HG03439 (cell line): ENCODE measurements around the gene SLC25A41.
"Not testable (repeated sequence)": the region's sequence is repeated elsewhere in the genome, so short reads cannot be mapped to it uniquely, and the experiment has no call there.

Experiments
- ATAC-seq: cut with Tn5 transposase; IDR thresholded peaks from one replicate; pipeline ENCODE4 v1.9.1; 2021; ENCODE audit warnings: mild to moderate bottlenecking, moderate library complexity; ENCODE audit not compliant: unreplicated experiment

The SLC25A41 gene

DNA sequence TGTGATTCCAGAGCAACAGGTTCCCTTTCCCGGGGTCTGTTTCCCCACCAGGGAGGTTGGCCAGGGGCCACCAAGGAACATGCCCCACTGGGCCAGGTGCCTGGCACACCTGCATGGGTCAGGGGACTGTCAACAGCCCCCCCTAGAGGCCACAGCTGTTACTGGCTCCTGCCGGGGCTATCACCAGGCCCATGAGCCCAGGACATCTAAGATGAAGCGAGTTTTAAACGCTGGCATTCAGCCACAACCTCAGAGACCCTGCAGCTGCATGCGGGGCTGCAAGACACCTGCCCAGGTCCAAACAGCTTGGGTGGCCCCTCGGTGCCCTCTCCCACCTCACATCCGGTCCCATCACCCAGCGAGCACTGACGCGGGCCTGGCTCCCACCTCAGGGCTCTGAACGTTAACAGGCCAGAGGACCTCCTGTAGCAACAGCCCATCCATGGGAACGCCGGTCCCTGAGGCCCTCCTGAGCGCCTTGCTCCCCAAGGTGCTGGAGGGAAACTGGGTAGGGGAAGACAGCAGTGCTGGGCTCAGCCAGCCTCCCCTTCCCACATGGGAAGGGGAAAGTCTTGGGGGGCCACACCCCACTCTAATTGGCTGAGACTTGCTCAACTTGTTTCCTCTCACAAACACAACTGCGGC, 21.0 kb downstream of the SLC25A41 start:
- ATAC-seq: no peak

GRCh38 chr19:6412061-6412446, 21.5 kb downstream of the SLC25A41 start:
- ATAC-seq: no peak

- no peak for ATAC-seq
Observed at GRCh38 chr19:6409346-6409745, 24.2 kb downstream of the SLC25A41 start.

GRCh38 chr19:6406401-6406800, 27.2 kb downstream of the SLC25A41 start:
- no peak for ATAC-seq

GRCh38 chr19:6402837-6403608, 30.5 kb downstream of the SLC25A41 start:
- no peak for ATAC-seq

DNA sequence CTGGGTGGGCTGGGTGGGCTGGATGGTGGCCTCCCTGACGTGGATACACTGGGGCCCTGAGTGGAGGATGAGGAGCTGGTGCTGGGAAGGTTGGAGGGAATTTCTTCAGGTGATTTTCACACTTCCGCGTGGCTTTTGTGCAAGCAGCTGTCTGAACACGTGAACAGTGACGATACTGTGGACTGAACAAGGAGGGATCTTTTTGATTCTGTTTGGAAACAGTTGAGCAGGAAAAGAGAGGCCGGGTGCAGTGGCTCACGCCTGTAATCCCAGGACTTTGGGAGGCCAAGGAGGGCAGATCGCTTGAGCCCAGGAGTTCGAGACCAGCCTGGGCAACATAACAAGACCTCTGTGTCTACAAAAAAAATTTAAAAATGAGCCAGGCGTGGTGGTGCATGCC, 31.5 kb downstream of the SLC25A41 start:
- ATAC-seq: no peak

GRCh38 chr19:6400062-6400944, 33.3 kb downstream of the SLC25A41 start:
- not testable (repeated sequence) for ATAC-seq

GRCh38 chr19:6396305-6396704, 37.3 kb downstream of the SLC25A41 start:
- no peak for ATAC-seq

DNA sequence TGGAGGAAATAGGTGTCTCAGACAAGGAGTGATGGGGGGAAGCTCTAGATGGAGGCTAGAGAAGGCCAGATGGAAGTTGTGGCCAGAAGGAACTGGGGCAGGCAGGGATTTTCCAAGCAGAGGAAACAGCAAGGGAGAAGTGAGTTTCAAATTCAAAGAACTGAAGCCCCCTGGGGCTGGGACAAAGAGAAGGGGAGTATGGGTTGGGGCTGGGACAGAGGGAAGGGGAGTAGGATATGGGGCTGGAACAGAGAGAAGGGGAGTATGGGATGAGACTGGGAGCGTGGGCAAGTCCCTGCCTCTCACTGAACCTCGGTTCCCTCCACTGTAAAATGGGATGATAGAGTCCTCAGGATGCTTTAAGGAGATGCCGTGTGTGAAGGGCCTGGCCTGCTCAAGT, 38.7 kb downstream of the SLC25A41 start:
- no peak for ATAC-seq

GRCh38 chr19:6393983-6394412, 39.6 kb downstream of the SLC25A41 start:
- no peak for ATAC-seq

DNA sequence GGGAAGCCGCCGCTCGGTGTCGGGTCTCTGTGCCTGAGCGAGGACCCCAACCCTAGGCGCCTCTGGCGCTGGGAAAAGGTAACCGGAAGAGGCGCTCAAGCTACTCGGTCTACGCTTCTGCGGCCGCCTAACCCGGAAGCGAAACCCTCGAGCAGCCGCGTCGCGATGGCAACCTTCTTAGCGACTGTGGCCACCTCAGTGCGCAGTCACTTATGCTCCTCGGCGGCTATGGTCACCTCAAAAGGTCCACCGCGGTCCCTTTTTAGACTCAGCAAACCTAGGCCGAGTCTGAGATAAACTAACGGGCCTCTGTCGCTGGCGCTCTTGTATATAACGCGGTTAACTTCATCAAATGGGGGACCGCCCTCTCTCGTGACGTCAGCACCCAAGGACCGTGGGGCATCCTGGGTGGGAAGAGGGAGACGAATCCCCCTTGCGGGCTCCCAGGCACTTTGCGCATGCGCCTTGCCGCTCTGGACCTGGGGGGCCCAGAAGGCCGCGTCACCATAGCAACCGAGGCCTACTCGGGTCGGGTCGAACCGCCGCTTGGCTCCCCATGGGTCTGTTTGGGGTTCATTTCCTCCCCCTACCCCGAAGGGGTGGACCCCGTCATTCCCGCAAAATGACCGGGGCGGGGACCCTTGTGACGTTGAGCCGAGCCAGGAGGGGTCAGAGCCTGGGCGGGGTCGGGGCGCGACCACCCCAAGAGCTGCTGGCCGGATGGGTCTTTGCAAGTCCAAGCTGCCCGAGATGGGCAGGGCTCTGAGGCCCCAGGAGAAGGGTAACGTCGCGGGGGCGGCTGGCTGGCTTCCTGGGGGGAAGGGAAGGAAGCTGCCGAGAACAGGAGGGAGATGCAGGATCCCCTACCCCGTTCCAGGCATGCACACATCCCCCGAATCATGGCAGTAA, 40.2 kb downstream of the SLC25A41 start, which contains the start of gene GTF2F1:
GTF2F1 (minus strand) TSS at position 91 of the 909 bp plus-strand sequence. CDS start 169 bp downstream, outside the sequence.
- ATAC-seq: peak; percentile 75

- peak; percentile 15 for ATAC-seq
Observed at GRCh38 chr19:6392221-6393073, 41.1 kb downstream of the SLC25A41 start.

DNA sequence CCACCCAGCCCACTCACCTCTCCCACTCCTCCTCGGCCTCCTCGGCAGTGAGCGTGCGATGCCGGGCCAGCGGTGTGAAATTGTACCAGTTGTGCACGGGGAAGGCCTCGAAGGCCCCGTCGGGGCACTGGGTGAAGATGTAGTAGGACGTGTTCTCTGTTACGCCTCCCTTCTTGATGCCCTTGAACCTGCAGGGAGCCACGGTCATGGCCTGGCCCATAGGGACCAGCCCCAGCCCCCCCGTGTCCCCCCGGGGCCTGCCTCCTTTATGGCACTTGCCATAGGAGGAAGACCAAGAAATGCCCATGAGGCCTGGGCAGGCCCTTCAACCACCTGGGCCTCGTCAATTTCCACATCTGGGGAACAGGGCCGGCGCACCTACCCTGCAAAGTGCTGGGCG, 46.2 kb downstream of the SLC25A41 start:
- no peak for ATAC-seq

- no peak for ATAC-seq
Observed at GRCh38 chr19:6384381-6384780, 49.2 kb downstream of the SLC25A41 start.

GRCh38 chr19:6383188-6383587, 50.4 kb downstream of the SLC25A41 start:
- ATAC-seq: no peak

- ATAC-seq: no peak
Observed at GRCh38 chr19:6381030-6381750, 52.4 kb downstream of the SLC25A41 start.

- ATAC-seq: no peak
Observed at GRCh38 chr19:6379744-6380143, 53.8 kb downstream of the SLC25A41 start.

DNA sequence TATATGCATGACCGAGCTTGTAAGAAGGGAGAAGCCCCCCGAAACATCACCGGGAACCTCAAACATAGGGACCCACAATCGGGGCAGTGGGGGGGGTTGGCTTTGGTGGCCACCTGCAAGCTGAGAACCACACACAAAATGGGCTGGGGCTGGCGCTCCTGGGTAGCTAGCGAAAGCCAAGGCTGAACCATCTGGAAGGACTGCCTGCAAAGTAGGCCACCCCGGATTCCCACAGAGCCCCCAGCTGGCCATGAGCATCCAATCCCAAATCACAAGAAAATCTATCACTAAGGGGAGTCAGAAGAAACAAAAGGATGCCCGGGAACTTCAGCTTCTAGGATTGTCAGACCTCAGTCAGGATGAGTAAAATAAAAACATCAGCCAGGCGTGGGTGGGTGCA, 55.1 kb downstream of the SLC25A41 start:
- ATAC-seq: no peak

DNA sequence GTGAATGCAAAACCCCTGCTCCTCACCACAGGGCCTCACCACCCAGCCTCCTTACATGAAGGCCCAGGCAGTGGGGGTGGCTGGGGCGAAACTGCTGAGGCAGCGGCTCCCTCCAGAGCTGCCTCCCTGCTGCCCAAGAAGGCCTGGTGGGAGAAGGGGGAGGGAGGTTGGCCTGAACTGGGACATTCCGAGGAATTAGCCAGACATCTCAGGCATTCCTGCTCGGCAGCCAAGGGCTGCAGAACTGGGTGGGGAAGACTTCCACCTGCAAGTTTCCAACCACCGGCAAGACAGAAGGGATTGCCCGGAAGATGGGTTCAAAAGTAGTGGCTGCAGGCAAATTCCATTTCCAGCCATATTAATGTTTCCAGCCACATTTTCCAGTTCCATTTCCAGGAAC, 55.5 kb downstream of the SLC25A41 start:
- no peak for ATAC-seq
